GM12878 (cell line): ENCODE data around the gene TJAP1. TPM values are rescaled to one million over a fixed set of nuclear protein-coding genes. Genes with fewer than 3 reads are reported as not detected.

Source experiments
- ATAC-seq: fragments of 200-7000 bp; cut with Tn5 transposase; 3 replicates; pipeline ENCODE4 v1.9.1; 2020; ENCODE audit warnings: mild to moderate bottlenecking, moderate library complexity
- BruUV-seq: library from RNA; stranded (reverse); fragments of 400-500 nt; replicated peaks from 2 replicates; lab custom pipeline; 2021; lab: Mats Ljungman, UMichigan
- CTCF ChIA-PET: fragments of 300-600 bp; sonication (Branson Sonifier 250); formaldehyde crosslinking; extraction: SDS; loops from one replicate; lab custom pipeline; 2021; ENCODE audit warnings: inconsistent platforms; lab: Yijun Ruan, JAX
- POLR2A ChIA-PET: fragments of 350-600 bp; formaldehyde crosslinking; extraction: SDS; loops from one replicate; lab custom pipeline; 2021; ENCODE audit warnings: inconsistent platforms; lab: Charles Lee
- RAD21 ChIA-PET: fragments of 300-600 bp; sonication (Branson Sonifier 250); formaldehyde crosslinking; loops from one replicate; lab custom pipeline; 2023; ENCODE audit warnings: antibody characterized with exemption; ENCODE audit not compliant: unreplicated experiment; lab: Charles Lee
- SMC1A ChIA-PET: fragments of 300-600 bp; sonication (Branson Sonifier 250); formaldehyde crosslinking; loops from one replicate; lab custom pipeline; 2023; ENCODE audit not compliant: unreplicated experiment, uncharacterized antibody; lab: Charles Lee
- DNase-seq: peaks from one replicate; pipeline ENCODE4 v3.0.0-alpha.2; 2011; ENCODE audit warnings: low read depth, low spot score
- FAIRE-seq: peaks from 3 replicates; lab custom pipeline; 2011; peaks lifted over from hg19 to GRCh38; lab: Jason Lieb, UNC
- H2AFZ ChIP-seq: 2 replicates; pipeline ENCODE4 v1.6.0; 2011; ENCODE audit warnings: low read depth, low read length, control low read depth; ENCODE audit not compliant: control insufficient read depth
- H3K27ac ChIP-seq: 2 replicates; pipeline ENCODE4 v1.5.1; 2011; ENCODE audit warnings: control low read depth; ENCODE audit not compliant: control insufficient read depth, insufficient read depth
- H3K27me3 ChIP-seq, 2 experiments: replicated peaks in 1 of 2; 2 replicates each; pipeline versions ENCODE4 v1.6.0 to v1.6.1; 2011; ENCODE audit warnings: low read length in 1 of 2; ENCODE audit not compliant: control insufficient read depth in 2 of 2, insufficient read depth in 2 of 2
- H3K36me3 ChIP-seq, 2 experiments: 2 replicates each; pipeline ENCODE4 v1.5.1; 2011; ENCODE audit warnings: low read length in 1 of 2; ENCODE audit not compliant: control insufficient read depth in 2 of 2, insufficient read depth in 2 of 2
- H3K4me1 ChIP-seq: 2 replicates; pipeline ENCODE4 v1.6.1; 2011; ENCODE audit warnings: mild to moderate bottlenecking, low read length, moderate library complexity, mixed read lengths; ENCODE audit not compliant: control insufficient read depth, insufficient read depth
- H3K4me2 ChIP-seq: 2 replicates; pipeline ENCODE4 v1.6.0; 2011; ENCODE audit warnings: control low read depth; ENCODE audit not compliant: control insufficient read depth, insufficient read depth
- H3K4me3 ChIP-seq: fragments of 200-600 bp; sonication (generic); 2 replicates; pipeline ENCODE4 v1.5.1; 2016
- H3K79me2 ChIP-seq: 2 replicates; pipeline ENCODE4 v1.6.0; 2011; ENCODE audit warnings: low read length; ENCODE audit not compliant: control insufficient read depth, insufficient read depth
- H3K9ac ChIP-seq: 2 replicates; pipeline ENCODE4 v1.8.0; 2011; ENCODE audit warnings: low read length, control low read depth, mixed read lengths; ENCODE audit not compliant: control insufficient read depth, insufficient read depth
- H3K9me3 ChIP-seq: replicated peaks from 3 replicates; pipeline ENCODE4 v1.5.1; 2011; ENCODE audit warnings: mild to moderate bottlenecking, low read length; ENCODE audit not compliant: control insufficient read depth, insufficient read depth
- H4K20me1 ChIP-seq: 2 replicates; pipeline ENCODE4 v1.6.0; 2011; ENCODE audit not compliant: control insufficient read depth, insufficient read depth
- CBX5 ChIP-seq: sonication (generic); IDR thresholded peaks from 2 replicates; pipeline ENCODE4 v1.6.1; 2016; ENCODE audit warnings: low read depth, moderate library complexity, mild to moderate bottlenecking, inconsistent platforms
- CREB1 ChIP-seq: IDR thresholded peaks from 2 replicates; pipeline ENCODE4 v1.6.1; 2012; ENCODE audit warnings: low read depth, mild to moderate bottlenecking, inconsistent platforms
- EGR1 ChIP-seq, 2 experiments: IDR thresholded peaks; 1 replicate in 1 of 2; 2 replicates in 1 of 2; pipeline ENCODE4 v1.6.1; 2011 to 2012; ENCODE audit warnings: low read depth in 2 of 2, low read length in 2 of 2, borderline replicate concordance in 1 of 2, mild to moderate bottlenecking in 1 of 2, moderate library complexity in 1 of 2
- ETV6 ChIP-seq, 2 experiments: fragments of 450-650 bp in 1 of 2; IDR thresholded peaks in 1 of 2; conservative IDR thresholded peaks in 1 of 2; 2 replicates each; pipeline ENCODE4 v1.6.1; 2014; ENCODE audit warnings: antibody characterized with exemption in 1 of 2, borderline replicate concordance in 1 of 2, low read depth in 1 of 2, mild to moderate bottlenecking in 1 of 2, moderate library complexity in 1 of 2
- IRF4 ChIP-seq: IDR thresholded peaks from 2 replicates; pipeline ENCODE4 v1.6.1; 2011; ENCODE audit warnings: low read depth, low read length
- MEF2B ChIP-seq: fragments of 450-650 bp; IDR thresholded peaks from 2 replicates; pipeline ENCODE4 v1.6.1; 2018; ENCODE audit warnings: mild to moderate bottlenecking, moderate library complexity; ENCODE audit not compliant: partially characterized antibody, poor library complexity, severe bottlenecking
- MYB ChIP-seq: fragments of 150-350 bp; IDR thresholded peaks from 2 replicates; pipeline ENCODE4 v1.6.1; 2014; ENCODE audit warnings: mild to moderate bottlenecking, low read depth, low read length, borderline replicate concordance
- NBN ChIP-seq: fragments of 450-650 bp; IDR thresholded peaks from 2 replicates; pipeline ENCODE4 v1.6.1; 2016
- NR2F1 ChIP-seq: fragments of 450-650 bp; conservative IDR thresholded peaks from 2 replicates; pipeline ENCODE4 v1.6.1; 2017; ENCODE audit warnings: mild to moderate bottlenecking
- RUNX3 ChIP-seq: IDR thresholded peaks from 2 replicates; pipeline ENCODE4 v1.6.1; 2012; ENCODE audit warnings: low read length, inconsistent platforms
- SIN3A ChIP-seq: IDR thresholded peaks from 2 replicates; pipeline ENCODE4 v1.6.1; 2012; ENCODE audit warnings: low read depth, low read length, improper control_type of control experiment
- SMC3 ChIP-seq: IDR thresholded peaks from 2 replicates; pipeline ENCODE4 v1.6.1; 2011; ENCODE audit warnings: low read length, improper control_type of control experiment, borderline replicate concordance
- SUPT20H ChIP-seq: IDR thresholded peaks from 2 replicates; pipeline ENCODE4 v1.6.1; 2011; ENCODE audit warnings: low read depth, mild to moderate bottlenecking, low read length, moderate library complexity, borderline replicate concordance; ENCODE audit not compliant: control insufficient read depth
- TCF12 ChIP-seq: IDR thresholded peaks from 2 replicates; pipeline ENCODE4 v1.6.1; 2011; ENCODE audit warnings: low read depth, mild to moderate bottlenecking, low read length
- ZNF217 ChIP-seq: fragments of 450-650 bp; IDR thresholded peaks from 2 replicates; pipeline ENCODE4 v1.6.1; 2017; ENCODE audit warnings: antibody characterized with exemption, mild to moderate bottlenecking
- WGBS: methylation state at CpG from one replicate; pipeline ENCODE4 v1.1.6; 2016; ENCODE audit warnings: low lambda C conversion rate; ENCODE audit not compliant: insufficient replicate concordance, insufficient coverage; ENCODE audit errors: missing lambda C conversion rate; 5-methylcytosine and 5-hydroxymethylcytosine counted together
- in situ Hi-C: fragments of 300-500 bp; cut with MboI; formaldehyde crosslinking; loops from 9 replicates; pipeline ENCODE4 v1.14.3; 2018; ENCODE audit warnings: mixed read lengths
- intact Hi-C: fragments of 100-400 bp; cut with micrococcal nuclease; formaldehyde crosslinking; loops from one replicate; pipeline ENCODE4 v1.14.2; 2022; ENCODE audit not compliant: unreplicated experiment
- polyA plus RNA-seq, 11 experiments: library from polyadenylated mRNA; depleted of rRNA in 4 of 11; unstranded in 6 of 11; stranded (reverse) in 5 of 11; fragments of >200 nt; fragmentation: Nextera tagmentation in 4 of 11; fragmentation: Illumina TruSeq in 1 of 11; extraction: Ambion mirVana in 4 of 11; extraction: Trizol in 1 of 11; gene quantifications; 1 replicate in 1 of 11; 2 replicates in 10 of 11; pipeline versions ENCODE4 v1.2.1 to v1.2.3, GENCODE V29; 2011 to 2016; ENCODE audit warnings: inconsistent platforms in 2 of 11, missing spikeins in 2 of 11, low read depth in 1 of 11
- total RNA-seq, 4 experiments: library from RNA; depleted of rRNA in 3 of 4; stranded (reverse); fragments of >200 nt in 3 of 4; fragmentation: Illumina TruSeq in 1 of 4; extraction: Trizol in 1 of 4; gene quantifications; 2 replicates each; pipeline versions ENCODE4 v1.2.1 to v1.2.3, GENCODE V29; 2013 to 2021
- TF ChIP-seq, protein P1 (sequence below): IDR thresholded peaks from 2 replicates; pipeline ENCODE4 v1.6.1; 2012; ENCODE audit warnings: low read length, inconsistent platforms
- TF ChIP-seq, protein P2 (sequence below): fragments of 450-650 bp; IDR thresholded peaks from 2 replicates; pipeline ENCODE4 v1.6.1; 2016; ENCODE audit warnings: mild to moderate bottlenecking
- TF ChIP-seq, protein P3 (sequence below): fragments of 450-650 bp; IDR thresholded peaks from 2 replicates; pipeline ENCODE4 v1.6.1; 2016; ENCODE audit warnings: mild to moderate bottlenecking, moderate library complexity, borderline replicate concordance

The TJAP1 gene
- total and polyA plus RNA-seq, 10 of the 15 experiments (the other 5 are each of a cell fraction or from before 2014, with no cell fraction given), result 0.11 to 22.6 (median 12.8) TPM

DNA sequence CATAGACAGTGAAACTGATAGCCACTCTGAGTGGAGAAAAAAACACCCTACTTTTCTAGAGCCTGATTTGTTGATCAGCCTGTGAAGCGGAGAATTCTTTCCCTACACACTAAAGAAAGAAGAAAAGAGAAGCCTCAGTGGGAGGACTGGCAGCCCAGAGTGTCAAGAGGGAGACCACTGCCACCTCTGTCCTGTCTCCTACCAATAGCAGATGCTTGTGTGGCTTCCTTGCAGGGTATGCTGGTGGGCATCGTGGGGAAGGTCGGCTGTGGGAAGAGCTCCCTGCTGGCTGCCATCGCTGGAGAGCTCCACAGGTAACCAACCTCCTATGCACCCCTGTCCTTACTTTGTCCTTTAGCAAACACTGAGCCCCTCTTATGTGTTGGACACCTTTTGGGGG, 39.7 kb upstream of the TJAP1 start (continued):
- TF ChIP-seq IRF4 (no peak), RUNX3 (no peak), CREB1 (no peak), NBN (no peak)

GRCh38 chr6:43442935-43443334, 34.4 kb upstream of the TJAP1 start:
- Histone ChIP-seq H2AFZ (no peak overlapping the region), H3K4me3 (no peak overlapping the region), H3K4me2 (no peak overlapping the region), H3K27me3 (no peaks in the 10 kb centered on the region), H3K36me3 (peaks cover 1 to 3% of the 10 kb centered on the region in 2 experiments; a peak in 3 of 4 replicates), H4K20me1 (no peaks in the 10 kb centered on the region), H3K9ac (no peak overlapping the region), H3K4me1 (no peaks in the 10 kb centered on the region), H3K9me3 (no peaks in the 10 kb centered on the region), H3K79me2 (no peaks in the 10 kb centered on the region), H3K27ac (no peak overlapping the region)
- WGBS, result 81% methylated on average over 14 of the region's 14 CpGs
- no peak for DNase-seq
- in situ Hi-C loops, result no loop called here
- CTCF ChIA-PET, result interaction anchor here (2.2 kb wide), 1 partner anchor 64 kb away, joined by 8 read pairs; no protein-coding TSS in a partner anchor
- POLR2A ChIA-PET, result interaction anchor here (0.6 kb wide), 1 partner anchor 52 kb away, joined by 3 read pairs; no protein-coding TSS in a partner anchor
- RAD21 ChIA-PET, result interaction anchor here (0.6 kb wide), 1 partner anchor 502 kb away, joined by 3 read pairs; no protein-coding TSS in a partner anchor
- intact Hi-C loops, result no loop called here
- BruUV-seq, result no TSS peak
- no peak for ATAC-seq
- SMC1A ChIA-PET, result interaction anchor here (0.7 kb wide), 1 partner anchor 67 kb away, joined by 3 read pairs; no protein-coding TSS in a partner anchor
- no peak for FAIRE-seq
- TF ChIP-seq, protein P1, sequence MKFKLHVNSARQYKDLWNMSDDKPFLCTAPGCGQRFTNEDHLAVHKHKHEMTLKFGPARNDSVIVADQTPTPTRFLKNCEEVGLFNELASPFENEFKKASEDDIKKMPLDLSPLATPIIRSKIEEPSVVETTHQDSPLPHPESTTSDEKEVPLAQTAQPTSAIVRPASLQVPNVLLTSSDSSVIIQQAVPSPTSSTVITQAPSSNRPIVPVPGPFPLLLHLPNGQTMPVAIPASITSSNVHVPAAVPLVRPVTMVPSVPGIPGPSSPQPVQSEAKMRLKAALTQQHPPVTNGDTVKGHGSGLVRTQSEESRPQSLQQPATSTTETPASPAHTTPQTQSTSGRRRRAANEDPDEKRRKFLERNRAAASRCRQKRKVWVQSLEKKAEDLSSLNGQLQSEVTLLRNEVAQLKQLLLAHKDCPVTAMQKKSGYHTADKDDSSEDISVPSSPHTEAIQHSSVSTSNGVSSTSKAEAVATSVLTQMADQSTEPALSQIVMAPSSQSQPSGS, result no peak
- TF ChIP-seq ZNF217 (no peak), EGR1 (IDR thresholded peaks at IDR 0.05; ENCODE audit: borderline replicate concordance in 1 of 2, low read depth in 2 of 2, low read length in 2 of 2) (no peak), MEF2B (no peak), NR2F1 (no peak), MYB (no peak), CBX5 (no peak), TCF12 (no peak), SUPT20H (no peak), ETV6 (conservative IDR thresholded peaks at IDR 0.05 in 1 of 2, IDR thresholded peaks at IDR 0.05 in 1 of 2; ENCODE audit: borderline replicate concordance in 1 of 2, low read depth in 1 of 2) (no peak), SMC3 (no peak), SIN3A (no peak)
- TF ChIP-seq, protein P2, sequence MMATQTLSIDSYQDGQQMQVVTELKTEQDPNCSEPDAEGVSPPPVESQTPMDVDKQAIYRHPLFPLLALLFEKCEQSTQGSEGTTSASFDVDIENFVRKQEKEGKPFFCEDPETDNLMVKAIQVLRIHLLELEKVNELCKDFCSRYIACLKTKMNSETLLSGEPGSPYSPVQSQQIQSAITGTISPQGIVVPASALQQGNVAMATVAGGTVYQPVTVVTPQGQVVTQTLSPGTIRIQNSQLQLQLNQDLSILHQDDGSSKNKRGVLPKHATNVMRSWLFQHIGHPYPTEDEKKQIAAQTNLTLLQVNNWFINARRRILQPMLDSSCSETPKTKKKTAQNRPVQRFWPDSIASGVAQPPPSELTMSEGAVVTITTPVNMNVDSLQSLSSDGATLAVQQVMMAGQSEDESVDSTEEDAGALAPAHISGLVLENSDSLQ, result no peak
- TF ChIP-seq, protein P3, sequence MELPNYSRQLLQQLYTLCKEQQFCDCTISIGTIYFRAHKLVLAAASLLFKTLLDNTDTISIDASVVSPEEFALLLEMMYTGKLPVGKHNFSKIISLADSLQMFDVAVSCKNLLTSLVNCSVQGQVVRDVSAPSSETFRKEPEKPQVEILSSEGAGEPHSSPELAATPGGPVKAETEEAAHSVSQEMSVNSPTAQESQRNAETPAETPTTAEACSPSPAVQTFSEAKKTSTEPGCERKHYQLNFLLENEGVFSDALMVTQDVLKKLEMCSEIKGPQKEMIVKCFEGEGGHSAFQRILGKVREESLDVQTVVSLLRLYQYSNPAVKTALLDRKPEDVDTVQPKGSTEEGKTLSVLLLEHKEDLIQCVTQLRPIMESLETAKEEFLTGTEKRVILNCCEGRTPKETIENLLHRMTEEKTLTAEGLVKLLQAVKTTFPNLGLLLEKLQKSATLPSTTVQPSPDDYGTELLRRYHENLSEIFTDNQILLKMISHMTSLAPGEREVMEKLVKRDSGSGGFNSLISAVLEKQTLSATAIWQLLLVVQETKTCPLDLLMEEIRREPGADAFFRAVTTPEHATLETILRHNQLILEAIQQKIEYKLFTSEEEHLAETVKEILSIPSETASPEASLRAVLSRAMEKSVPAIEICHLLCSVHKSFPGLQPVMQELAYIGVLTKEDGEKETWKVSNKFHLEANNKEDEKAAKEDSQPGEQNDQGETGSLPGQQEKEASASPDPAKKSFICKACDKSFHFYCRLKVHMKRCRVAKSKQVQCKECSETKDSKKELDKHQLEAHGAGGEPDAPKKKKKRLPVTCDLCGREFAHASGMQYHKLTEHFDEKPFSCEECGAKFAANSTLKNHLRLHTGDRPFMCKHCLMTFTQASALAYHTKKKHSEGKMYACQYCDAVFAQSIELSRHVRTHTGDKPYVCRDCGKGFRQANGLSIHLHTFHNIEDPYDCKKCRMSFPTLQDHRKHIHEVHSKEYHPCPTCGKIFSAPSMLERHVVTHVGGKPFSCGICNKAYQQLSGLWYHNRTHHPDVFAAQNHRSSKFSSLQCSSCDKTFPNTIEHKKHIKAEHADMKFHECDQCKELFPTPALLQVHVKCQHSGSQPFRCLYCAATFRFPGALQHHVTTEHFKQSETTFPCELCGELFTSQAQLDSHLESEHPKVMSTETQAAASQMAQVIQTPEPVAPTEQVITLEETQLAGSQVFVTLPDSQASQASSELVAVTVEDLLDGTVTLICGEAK, result no peak
